Common myeloid progenitor, CD34-positive (primary cell): ENCODE data around the gene ANKRD44.

Experiments used
- CTCF ChIA-PET: fragments of 350-600 bp; sonication (Branson Sonifier 250); formaldehyde crosslinking; loops from one replicate; lab custom pipeline; 2021; ENCODE audit warnings: antibody characterized with exemption; lab: Charles Lee
- POLR2A ChIA-PET: fragments of 350-600 bp; sonication (Branson Sonifier 250); formaldehyde crosslinking; loops from one replicate; lab custom pipeline; 2021; ENCODE audit warnings: antibody characterized with exemption; lab: Charles Lee
- DNase-seq, 3 donors: peaks; one replicate each; pipeline versions ENCODE4 v3.0.0 to v3.0.0-alpha.2; 2013
- H3K27ac ChIP-seq, 2 experiments: 1 replicate in 1 of 2; 2 replicates in 1 of 2; pipeline ENCODE4 v1.7.0; 2013; ENCODE audit warnings: inconsistent platforms in 2 of 2, low read length in 2 of 2, mild to moderate bottlenecking in 2 of 2, low read depth in 1 of 2, moderate library complexity in 1 of 2; ENCODE audit not compliant: severe bottlenecking in 2 of 2, insufficient read depth in 1 of 2, poor library complexity in 1 of 2
- H3K27me3 ChIP-seq, 5 experiments: replicated peaks in 2 of 5; 1 replicate in 3 of 5; 2 replicates in 2 of 5; pipeline versions ENCODE4 v1.6.1 to v1.7.0; 2013; ENCODE audit warnings: low read length in 4 of 5, mild to moderate bottlenecking in 2 of 5, moderate library complexity in 2 of 5, inconsistent platforms in 1 of 5; ENCODE audit not compliant: insufficient read depth in 5 of 5, control insufficient read depth in 4 of 5
- H3K36me3 ChIP-seq, 4 experiments: 1 replicate in 2 of 4; 2 replicates in 2 of 4; pipeline versions ENCODE4 v1.6.1 to v1.7.0; 2013; ENCODE audit warnings: low read length in 3 of 4, control low read depth in 1 of 4, mild to moderate bottlenecking in 1 of 4; ENCODE audit not compliant: control insufficient read depth in 4 of 4, insufficient read depth in 4 of 4
- H3K4me1 ChIP-seq, 4 experiments: 1 replicate in 3 of 4; 2 replicates in 1 of 4; pipeline versions ENCODE4 v1.6.1 to v1.7.1; 2013; ENCODE audit warnings: low read length in 3 of 4, mild to moderate bottlenecking in 3 of 4, control low read depth in 1 of 4, inconsistent platforms in 1 of 4, moderate library complexity in 1 of 4; ENCODE audit not compliant: control insufficient read depth in 4 of 4, insufficient read depth in 4 of 4; ENCODE audit errors: control extremely low read depth in 1 of 4
- H3K4me3 ChIP-seq, 7 experiments: 1 replicate in 4 of 7; 2 replicates in 3 of 7; pipeline versions ENCODE4 v1.5.1 to v1.7.0; 2013; ENCODE audit warnings: mild to moderate bottlenecking in 7 of 7, low read length in 6 of 7, moderate library complexity in 6 of 7, inconsistent platforms in 2 of 7, low read depth in 2 of 7, control low read depth in 1 of 7; ENCODE audit not compliant: insufficient read depth in 4 of 7, control insufficient read depth in 1 of 7; ENCODE audit errors: extremely low read depth in 1 of 7
- H3K9me3 ChIP-seq, 5 experiments: 1 replicate in 4 of 5; 2 replicates in 1 of 5; pipeline versions ENCODE4 v1.6.1 to v1.7.1; 2013; ENCODE audit warnings: low read length in 4 of 5, mild to moderate bottlenecking in 2 of 5, inconsistent platforms in 1 of 5, low read depth in 1 of 5, moderate library complexity in 1 of 5; ENCODE audit not compliant: control insufficient read depth in 4 of 5, insufficient read depth in 2 of 5; ENCODE audit errors: control extremely low read depth in 1 of 5
- WGBS: methylation state at CpG from one replicate; pipeline ENCODE4 v1.1.5; 2013; ENCODE audit not compliant: insufficient coverage; 5-methylcytosine and 5-hydroxymethylcytosine counted together

Gene ANKRD44

GRCh38 chr2:196971574-196972279, 338.9 kb downstream of the ANKRD44 start:
- Histone ChIP-seq H3K36me3 (no peaks in the 10 kb centered on the region), H3K27me3 (no peaks in the 10 kb centered on the region), H3K27ac (no peak overlapping the region), H3K9me3 (peaks cover 0 to 3% (median 0%) of the 10 kb centered on the region in 5 experiments), H3K4me3 (no peak overlapping the region), H3K4me1 (no peaks in the 10 kb centered on the region)
- no peak for DNase-seq
- ChIA-PET CTCF (no interaction called here), POLR2A (interaction anchor here (1.1 kb wide), 1 partner anchor 15 kb away, joined by 3 read pairs; no protein-coding TSS in a partner anchor)
- WGBS, result 100% methylated on average over 1 of the region's 3 CpGs

- ChIA-PET POLR2A (no interaction called here), CTCF (no interaction called here)
- DNase-seq, result no peak
- no peak overlapping the region for H3K4me3 ChIP-seq
- no CpG with 5 or more reads among the region's 4 CpGs for WGBS
- H3K27ac ChIP-seq, result no peak overlapping the region
- H3K27me3 ChIP-seq, result no peaks in the 10 kb centered on the region
- no peaks in the 10 kb centered on the region for H3K4me1 ChIP-seq
- peaks cover 0 to 3% (median 0%) of the 10 kb centered on the region in 5 experiments for H3K9me3 ChIP-seq
- no peaks in the 10 kb centered on the region for H3K36me3 ChIP-seq
These were observed 340.5 kb downstream of the ANKRD44 start for GRCh38 chr2:196970099-196970498.

DNA sequence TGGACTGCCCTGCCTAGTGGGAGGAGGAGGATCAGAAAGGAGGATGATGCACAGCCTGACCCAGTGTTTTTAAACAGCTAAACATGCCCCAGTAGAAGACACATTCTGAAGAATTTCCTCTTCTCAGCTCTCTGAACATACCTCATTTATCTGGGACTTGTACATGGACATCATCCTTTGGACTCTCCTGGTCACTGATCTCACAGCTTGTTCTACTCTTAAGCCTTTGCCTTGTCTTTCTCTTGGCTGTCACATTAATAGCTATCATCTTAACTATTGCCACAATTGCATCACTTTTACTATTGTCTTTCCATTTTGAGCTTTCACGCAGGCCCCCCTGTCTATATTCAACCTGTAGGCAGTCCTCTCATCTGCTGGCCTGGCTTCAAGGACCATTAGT, 342.1 kb downstream of the ANKRD44 start:
- no peaks in the 10 kb centered on the region for H3K36me3 ChIP-seq
- CTCF ChIA-PET, result no interaction called here
- H3K4me1 ChIP-seq, result no peaks in the 10 kb centered on the region
- H3K27me3 ChIP-seq, result no peaks in the 10 kb centered on the region
- POLR2A ChIA-PET, result no interaction called here
- H3K9me3 ChIP-seq, result peaks cover 0 to 3% (median 0%) of the 10 kb centered on the region in 5 experiments
- H3K4me3 ChIP-seq, result no peak overlapping the region
- no peak overlapping the region for H3K27ac ChIP-seq
- no peak for DNase-seq
- WGBS, result 100% methylated on average over 1 of the region's 1 CpG

- no peak for DNase-seq
- no CpG with 5 or more reads among the region's 3 CpGs for WGBS
- H3K4me1 ChIP-seq, result no peaks in the 10 kb centered on the region
- H3K27me3 ChIP-seq, result no peaks in the 10 kb centered on the region
- no peak overlapping the region for H3K4me3 ChIP-seq
- ChIA-PET CTCF (no interaction called here), POLR2A (no interaction called here)
- peaks cover 0 to 3% (median 0%) of the 10 kb centered on the region in 5 experiments for H3K9me3 ChIP-seq
- H3K27ac ChIP-seq, result no peak overlapping the region
- H3K36me3 ChIP-seq, result no peaks in the 10 kb centered on the region
These were observed 342.8 kb downstream of the ANKRD44 start for GRCh38 chr2:196967775-196968174.

- no peak for DNase-seq
- peaks cover 0 to 3% (median 0%) of the 10 kb centered on the region in 5 experiments for H3K9me3 ChIP-seq
- CTCF ChIA-PET, result no interaction called here
- H3K36me3 ChIP-seq, result no peaks in the 10 kb centered on the region
- H3K4me3 ChIP-seq, result no peak overlapping the region
- H3K27me3 ChIP-seq, result no peaks in the 10 kb centered on the region
- POLR2A ChIA-PET, result no interaction called here
- H3K4me1 ChIP-seq, result no peaks in the 10 kb centered on the region
- H3K27ac ChIP-seq, result no peak overlapping the region
- WGBS, result 83% methylated on average over 2 of the region's 7 CpGs
These were observed 343.5 kb downstream of the ANKRD44 start for GRCh38 chr2:196967116-196967515.

DNA sequence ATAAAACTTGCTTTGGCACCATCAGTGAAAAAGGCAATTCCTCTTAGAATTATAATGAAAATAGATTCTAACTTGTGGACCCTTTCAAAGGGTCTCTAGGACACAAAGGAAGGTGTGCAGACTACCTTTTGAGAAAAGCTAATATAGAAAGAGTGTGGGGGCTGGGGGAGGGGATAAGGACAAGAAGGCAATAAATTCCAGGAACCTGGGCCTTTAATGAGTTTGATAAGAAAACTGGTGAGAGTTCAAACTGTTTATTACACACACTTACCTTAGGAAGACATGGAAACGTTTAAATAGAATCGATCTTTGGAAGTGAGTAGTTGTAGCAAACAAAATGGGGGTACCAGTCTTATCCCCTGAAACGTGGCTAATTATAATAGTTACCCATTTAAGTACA, 344.5 kb downstream of the ANKRD44 start:
- no CpG with 5 or more reads among the region's 3 CpGs for WGBS
- Histone ChIP-seq H3K36me3 (no peaks in the 10 kb centered on the region), H3K4me3 (no peak overlapping the region), H3K27me3 (no peaks in the 10 kb centered on the region), H3K4me1 (no peaks in the 10 kb centered on the region), H3K27ac (no peak overlapping the region), H3K9me3 (peaks cover 0 to 3% (median 0%) of the 10 kb centered on the region in 5 experiments)
- POLR2A ChIA-PET, result no interaction called here
- DNase-seq, result no peak
- CTCF ChIA-PET, result no interaction called here

GRCh38 chr2:196965651-196966050, 344.9 kb downstream of the ANKRD44 start:
- 100% methylated on average over 1 of the region's 4 CpGs for WGBS
- H3K27ac ChIP-seq, result no peak overlapping the region
- ChIA-PET CTCF (interaction anchor here (0.7 kb wide), 1 partner anchor 10 kb away, joined by 3 read pairs; no protein-coding TSS in a partner anchor), POLR2A (no interaction called here)
- H3K36me3 ChIP-seq, result no peaks in the 10 kb centered on the region
- no peaks in the 10 kb centered on the region for H3K4me1 ChIP-seq
- no peaks in the 10 kb centered on the region for H3K27me3 ChIP-seq
- H3K9me3 ChIP-seq, result peaks cover 0 to 3% (median 0%) of the 10 kb centered on the region in 5 experiments
- H3K4me3 ChIP-seq, result no peak overlapping the region
- no peak for DNase-seq
